ENCODE results near the gene YTHDF1. TPM values are rescaled to one million over a fixed set of nuclear protein-coding genes. Genes with fewer than 3 reads are reported as not detected.
"Not testable (repeated sequence)": the region's sequence is repeated elsewhere in the genome, so short reads cannot be mapped to it uniquely, and the experiment has no call there.

Gene YTHDF1
- total RNA-seq, 6 donors from 2014 or later = 29.3 to 42.1 (median 31.6) TPM

DNA sequence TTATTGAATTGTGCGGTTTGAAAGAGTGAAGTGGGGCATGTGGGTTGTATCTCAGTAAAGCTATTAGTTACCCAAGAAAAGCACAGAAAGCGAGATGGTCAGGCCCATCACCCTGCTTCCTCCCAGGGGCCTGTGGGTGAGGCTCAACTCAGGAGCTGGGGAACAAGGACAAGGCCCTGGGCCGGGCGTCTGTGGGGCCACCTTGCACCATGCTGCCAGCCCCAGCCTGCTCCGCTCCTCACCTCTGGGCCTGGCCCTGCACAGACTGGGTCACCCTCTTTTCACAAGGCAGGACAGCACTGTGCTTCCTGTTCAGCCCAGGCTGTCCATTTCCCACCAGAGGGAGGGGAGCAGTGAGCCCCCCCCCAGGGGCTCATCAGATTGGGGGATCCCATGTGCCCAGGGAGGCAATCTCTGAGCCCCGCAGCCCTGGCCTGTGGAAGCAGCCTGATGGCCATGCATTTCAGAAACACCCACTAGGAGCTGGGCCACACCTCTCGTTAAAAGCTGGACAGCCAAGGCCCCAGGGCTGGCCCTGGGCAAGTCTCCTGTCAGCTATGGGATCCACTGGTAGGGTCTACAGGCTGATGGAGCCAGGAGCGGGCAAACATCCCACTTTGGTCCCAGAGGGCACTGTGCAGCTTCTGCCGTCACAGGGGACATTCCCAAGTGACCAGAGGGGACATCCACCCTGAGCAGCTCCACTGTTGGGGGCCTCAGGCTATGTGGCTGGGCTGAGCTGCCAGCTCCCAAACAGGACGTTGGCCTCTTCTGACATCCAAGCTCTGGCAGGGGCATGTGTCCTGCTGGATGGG is 55.9 kb downstream of the YTHDF1 start:
- TF ChIP-seq POLR2AphosphoS5 (IDR thresholded peaks at IDR 0.05) (no peak), CTCF (IDR thresholded peaks at IDR 0.05) (no peak), EP300 (IDR thresholded peaks at IDR 0.05) (no peak), POLR2A (IDR thresholded peaks at IDR 0.05) (no peak)
- Histone ChIP-seq H3K4me3 (no peak overlapping the region), H3K27me3 (peaks cover 0 to 5% (median 0%) of the 10 kb centered on the region in 4 donors), H3K4me1 (no peaks in the 10 kb centered on the region), H3K9me3 (no peaks in the 10 kb centered on the region), H3K36me3 (no peaks in the 10 kb centered on the region), H3K27ac (no peak overlapping the region)
- DNase-seq (peak in 1 of 2 donors; percentile 36), ATAC-seq (ENCODE audit: low FRiP score in 2 of 2) (peak in 1 of 2 donors; percentile 20)
- WGBS, 2 donors = 82 to 87% methylated on average over 5 to 9 of the region's 10 CpGs

- not testable (repeated sequence) for ATAC-seq (ENCODE audit: low FRiP score in 2 of 2); H3K36me3 ChIP-seq; H3K9me3 ChIP-seq; H3K4me1 ChIP-seq; H3K4me3 ChIP-seq; H3K27ac ChIP-seq; H3K27me3 ChIP-seq
- WGBS, 2 donors = 82 to 86% methylated on average over 18 to 20 of the region's 20 CpGs
- DNase-seq = peak in 1 of 2 donors; percentile 31
Observed at GRCh38 chr20:63159251-63159650, 56.7 kb downstream of the YTHDF1 start.

GRCh38 chr20:63158845-63159244 is 57.1 kb downstream of the YTHDF1 start:
- ATAC-seq (ENCODE audit: low FRiP score in 2 of 2) = no peak
- Histone ChIP-seq H3K4me3 (no peak overlapping the region), H3K27ac (no peak overlapping the region), H3K4me1 (no peaks in the 10 kb centered on the region), H3K27me3 (peaks cover 0 to 5% (median 0%) of the 10 kb centered on the region in 4 donors), H3K36me3 (no peaks in the 10 kb centered on the region), H3K9me3 (no peaks in the 10 kb centered on the region)
- WGBS, 2 donors = 83 to 84% methylated on average over 13 to 14 of the region's 14 CpGs
- TF ChIP-seq CTCF (IDR thresholded peaks at IDR 0.05) (no peak), EP300 (IDR thresholded peaks at IDR 0.05) (no peak), POLR2AphosphoS5 (IDR thresholded peaks at IDR 0.05) (no peak), POLR2A (IDR thresholded peaks at IDR 0.05) (no peak)
- no peak for DNase-seq

- no peak for DNase-seq
- ATAC-seq (ENCODE audit: low FRiP score in 2 of 2) = no peak
- Histone ChIP-seq H3K4me1 (no peaks in the 10 kb centered on the region), H3K36me3 (no peaks in the 10 kb centered on the region), H3K27ac (no peak overlapping the region), H3K4me3 (no peak overlapping the region), H3K9me3 (no peaks in the 10 kb centered on the region), H3K27me3 (peaks cover 0 to 5% (median 0%) of the 10 kb centered on the region in 4 donors)
- 88 to 90% methylated on average over 2 of the region's 2 CpGs for WGBS, 2 donors
- TF ChIP-seq CTCF (IDR thresholded peaks at IDR 0.05) (no peak), POLR2AphosphoS5 (IDR thresholded peaks at IDR 0.05) (no peak), POLR2A (IDR thresholded peaks at IDR 0.05) (no peak), EP300 (IDR thresholded peaks at IDR 0.05) (no peak)
Observed at GRCh38 chr20:63158352-63158751, 57.6 kb downstream of the YTHDF1 start.

GRCh38 chr20:63157431-63157830 is 58.5 kb downstream of the YTHDF1 start:
- not testable (repeated sequence) for H3K36me3 ChIP-seq; H3K9me3 ChIP-seq; H3K4me1 ChIP-seq; ATAC-seq (ENCODE audit: low FRiP score in 2 of 2); H3K4me3 ChIP-seq; H3K27ac ChIP-seq; H3K27me3 ChIP-seq
- 84% methylated on average over 9 to 10 of the region's 13 CpGs for WGBS, 2 donors
- DNase-seq = peak in 1 of 2 donors; percentile 43

- 65 to 83% methylated on average over 11 to 12 of the region's 12 CpGs for WGBS, 2 donors
- Histone ChIP-seq H3K9me3 (no peaks in the 10 kb centered on the region), H3K4me3 (no peak overlapping the region), H3K4me1 (no peaks in the 10 kb centered on the region), H3K27ac (no peak overlapping the region), H3K36me3 (no peaks in the 10 kb centered on the region), H3K27me3 (peaks cover 0 to 5% (median 0%) of the 10 kb centered on the region in 4 donors)
- ATAC-seq (ENCODE audit: low FRiP score in 2 of 2) = no peak
- no peak for TF ChIP-seq CTCF (IDR thresholded peaks at IDR 0.05)
- TF ChIP-seq POLR2A (IDR thresholded peaks at IDR 0.05) = no peak
- no peak for TF ChIP-seq POLR2AphosphoS5 (IDR thresholded peaks at IDR 0.05)
- TF ChIP-seq EP300 (IDR thresholded peaks at IDR 0.05) = no peak
- DNase-seq = peak in 1 of 2 donors; percentile 37
Observed at GRCh38 chr20:63156221-63156671, 59.7 kb downstream of the YTHDF1 start.

Measured in upper lobe of left lung (tissue), 6 donors.